ENCODE data around the gene KCNQ1. TPM values are rescaled to one million over a fixed set of nuclear protein-coding genes. Genes with fewer than 3 reads are reported as not detected.

Gene KCNQ1
- total and polyA plus RNA-seq, 2 donors (not counting 3 experiments of a cell fraction or from before 2014, with no cell fraction given), result 0.07 to 0.09 TPM

GRCh38 chr11:2625183-2625582 is 180.4 kb downstream of the KCNQ1 start:
- H3K4me2 ChIP-seq (ENCODE audit: insufficient read depth, low read length), result no peak overlapping the region
- CTCF ChIA-PET, result no interaction called here
- DNase-seq (ENCODE audit: low read depth, low spot score) (no peak), FAIRE-seq (no peak)
- no peaks in the 10 kb centered on the region for H3K4me1 ChIP-seq (ENCODE audit: control insufficient read depth, extremely low read depth, insufficient read depth, low read length)
- TF ChIP-seq MAX (IDR thresholded peaks at IDR 0.05; ENCODE audit: insufficient read depth, insufficient read length), result no peak
- H3K27ac ChIP-seq (ENCODE audit: insufficient read depth, low read depth, low read length), result no peak overlapping the region
- POLR2A ChIA-PET, result no interaction called here
- no peak overlapping the region for H3K9ac ChIP-seq (replicated peaks; ENCODE audit: extremely low read depth, insufficient read depth, low read length)
- dilution Hi-C loops (cut with MboI; ENCODE audit: extremely low pct_ligation_motif_present, low sequenced_read_pairs), result no loop called here
- H3K36me3 ChIP-seq (ENCODE audit: control insufficient read depth in 2 of 2, extremely low read depth in 1 of 2, insufficient read depth in 2 of 2, low read length in 2 of 2), result no peaks in the 10 kb centered on the region
- no peaks in the 10 kb centered on the region for H3K9me1 ChIP-seq (replicated peaks; ENCODE audit: control insufficient read depth, extremely low read depth, insufficient read depth, low read length)
- H3K4me3 ChIP-seq (replicated peaks in 1 of 3; ENCODE audit: insufficient read depth in 1 of 3, low read depth in 1 of 3, low read length in 3 of 3), result no peak overlapping the region
- H2AFZ ChIP-seq (ENCODE audit: low read depth, low read length), result no peak overlapping the region
- BruUV-seq (replicated peaks), result no TSS peak
- H4K20me1 ChIP-seq (replicated peaks; ENCODE audit: control insufficient read depth, extremely low read depth, insufficient read depth, low read length), result no peaks in the 10 kb centered on the region
- intact Hi-C loops (cut with micrococcal nuclease), result no loop called here
- H3K9me3 ChIP-seq (replicated peaks; ENCODE audit: control insufficient read depth, insufficient read depth, low read length), result no peaks in the 10 kb centered on the region
- peaks cover 1 to 5% of the 10 kb centered on the region in 2 experiments for H3K27me3 ChIP-seq (ENCODE audit: control insufficient read depth in 2 of 2, insufficient read depth in 2 of 2, low read length in 2 of 2)
- no peaks in the 10 kb centered on the region for H3K79me2 ChIP-seq (ENCODE audit: control insufficient read depth, insufficient read depth, low read length)

GRCh38 chr11:2630679-2631078 is 185.9 kb downstream of the KCNQ1 start:
- TF ChIP-seq FOS (IDR thresholded peaks at IDR 0.05; ENCODE audit: borderline replicate concordance, insufficient read depth, low read length) (no peak), MYC (IDR thresholded peaks at IDR 0.05; ENCODE audit: low read depth, low read length) (no peak)
- Histone ChIP-seq H3K9ac (replicated peaks; ENCODE audit: extremely low read depth, insufficient read depth, low read length) (no peak overlapping the region), H3K4me2 (ENCODE audit: insufficient read depth, low read length) (no peak overlapping the region), H3K27me3 (ENCODE audit: control insufficient read depth in 2 of 2, insufficient read depth in 2 of 2, low read length in 2 of 2) (peaks cover 0 to 1% of the 10 kb centered on the region in 2 experiments), H2AFZ (ENCODE audit: low read depth, low read length) (no peak overlapping the region), H3K9me1 (replicated peaks; ENCODE audit: control insufficient read depth, extremely low read depth, insufficient read depth, low read length) (no peaks in the 10 kb centered on the region), H3K79me2 (ENCODE audit: control insufficient read depth, insufficient read depth, low read length) (no peaks in the 10 kb centered on the region), H3K4me1 (ENCODE audit: control insufficient read depth, extremely low read depth, insufficient read depth, low read length) (no peaks in the 10 kb centered on the region), H3K36me3 (ENCODE audit: control insufficient read depth in 2 of 2, extremely low read depth in 1 of 2, insufficient read depth in 2 of 2, low read length in 2 of 2) (no peaks in the 10 kb centered on the region), H3K27ac (ENCODE audit: insufficient read depth, low read depth, low read length) (no peak overlapping the region), H3K9me3 (replicated peaks; ENCODE audit: control insufficient read depth, insufficient read depth, low read length) (peaks cover 3% of the 10 kb centered on the region), H4K20me1 (replicated peaks; ENCODE audit: control insufficient read depth, extremely low read depth, insufficient read depth, low read length) (no peaks in the 10 kb centered on the region), H3K4me3 (replicated peaks in 1 of 3; ENCODE audit: insufficient read depth in 1 of 3, low read depth in 1 of 3, low read length in 3 of 3) (no peak overlapping the region)
- FAIRE-seq (no peak), DNase-seq (ENCODE audit: low read depth, low spot score) (no peak)
- intact Hi-C loops (cut with micrococcal nuclease), result no loop called here
- ChIA-PET CTCF (no interaction called here), POLR2A (no interaction called here)
- BruUV-seq (replicated peaks), result no TSS peak
- dilution Hi-C loops (cut with MboI; ENCODE audit: extremely low pct_ligation_motif_present, low sequenced_read_pairs), result no loop called here
